H9 (cell line): ENCODE measurements around the gene RPL6. TPM values are rescaled to one million over a fixed set of nuclear protein-coding genes. Genes with fewer than 3 reads are reported as not detected.

Experiments used
- DNase-seq: peaks from one replicate; pipeline ENCODE4 v3.0.0-alpha.2; 2017
- H2AFZ ChIP-seq: one replicate; pipeline ENCODE4 v1.6.1; 2013; ENCODE audit warnings: mild to moderate bottlenecking, low read length, control low read depth, moderate library complexity
- H2AK5ac ChIP-seq: 2 replicates; pipeline ENCODE4 v1.6.1; 2013; ENCODE audit warnings: low read length, control low read depth, mixed read lengths; ENCODE audit not compliant: insufficient read length
- H2BK120ac ChIP-seq: one replicate; pipeline ENCODE4 v1.6.1; 2013; ENCODE audit warnings: low read depth, mild to moderate bottlenecking, low read length, control low read depth, inconsistent platforms; ENCODE audit not compliant: poor library complexity, severe bottlenecking
- H2BK12ac ChIP-seq: 2 replicates; pipeline ENCODE4 v1.6.1; 2013; ENCODE audit warnings: low read length, control low read depth, mixed read lengths, low read depth; ENCODE audit not compliant: insufficient read length
- H2BK15ac ChIP-seq: 2 replicates; pipeline ENCODE4 v1.6.1; 2013; ENCODE audit warnings: low read depth, low read length, control low read depth
- H2BK20ac ChIP-seq: one replicate; pipeline ENCODE4 v1.6.1; 2013; ENCODE audit warnings: low read depth, mild to moderate bottlenecking, low read length, control low read depth, inconsistent platforms; ENCODE audit not compliant: poor library complexity, severe bottlenecking
- H2BK5ac ChIP-seq: 2 replicates; pipeline ENCODE4 v1.6.1; 2013; ENCODE audit warnings: low read length, control low read depth, mixed read lengths; ENCODE audit not compliant: insufficient read length
- H3K14ac ChIP-seq: 2 replicates; pipeline ENCODE4 v1.6.1; 2013; ENCODE audit warnings: low read length, control low read depth; ENCODE audit not compliant: insufficient read depth
- H3K18ac ChIP-seq: 2 replicates; pipeline ENCODE4 v1.6.1; 2013; ENCODE audit warnings: low read depth, mild to moderate bottlenecking, mixed read lengths, low read length, control low read depth; ENCODE audit not compliant: insufficient read length
- H3K23ac ChIP-seq: 2 replicates; pipeline ENCODE4 v1.6.1; 2013; ENCODE audit warnings: low read length, control low read depth, mixed read lengths, low read depth; ENCODE audit not compliant: insufficient read length
- H3K23me2 ChIP-seq: 2 replicates; pipeline ENCODE4 v1.6.1; 2013; ENCODE audit warnings: low read depth, mild to moderate bottlenecking, mixed read lengths, low read length, control low read depth; ENCODE audit not compliant: insufficient read length, poor library complexity, severe bottlenecking
- H3K27ac ChIP-seq: 2 replicates; pipeline ENCODE4 v1.5.1; 2013; ENCODE audit warnings: low read length, control low read depth, mixed read lengths, low read depth; ENCODE audit not compliant: insufficient read length
- H3K27me3 ChIP-seq: 2 replicates; pipeline ENCODE4 v1.6.1; 2013; ENCODE audit warnings: low read length, control low read depth, inconsistent platforms; ENCODE audit not compliant: insufficient read depth
- H3K4ac ChIP-seq: 2 replicates; pipeline ENCODE4 v1.6.1; 2013; ENCODE audit warnings: low read depth, mild to moderate bottlenecking, control low read depth, inconsistent platforms, low read length, moderate library complexity
- H3K4me1 ChIP-seq: 2 replicates; pipeline ENCODE4 v1.6.1; 2013; ENCODE audit warnings: low read length, control low read depth, inconsistent platforms; ENCODE audit not compliant: insufficient read depth
- H3K4me2 ChIP-seq: 2 replicates; pipeline ENCODE4 v1.6.1; 2013; ENCODE audit warnings: low read length, control low read depth, mixed read lengths; ENCODE audit not compliant: insufficient read length, insufficient read depth
- H3K56ac ChIP-seq: 2 replicates; pipeline ENCODE4 v1.6.1; 2013; ENCODE audit warnings: low read depth, mild to moderate bottlenecking, mixed read lengths, low read length, control low read depth; ENCODE audit not compliant: insufficient read length
- H3K79me1 ChIP-seq: 2 replicates; pipeline ENCODE4 v1.6.1; 2013; ENCODE audit warnings: low read depth, mild to moderate bottlenecking, moderate library complexity, low read length, control low read depth, inconsistent platforms; ENCODE audit not compliant: insufficient read depth, poor library complexity, severe bottlenecking
- H3K79me2 ChIP-seq: 2 replicates; pipeline ENCODE4 v1.6.1; 2013; ENCODE audit warnings: low read length, control low read depth, inconsistent platforms; ENCODE audit not compliant: insufficient read depth
- H3K9ac ChIP-seq: 2 replicates; pipeline ENCODE4 v1.6.1; 2013; ENCODE audit warnings: low read length, control low read depth, mixed read lengths; ENCODE audit not compliant: insufficient read length; ENCODE audit errors: extremely low read depth
- H3K9me3 ChIP-seq: one replicate; pipeline ENCODE4 v1.6.1; 2013; ENCODE audit warnings: low read depth, low read length, inconsistent platforms; ENCODE audit not compliant: control insufficient read depth
- H3T11ph ChIP-seq: one replicate; pipeline ENCODE4 v1.6.1; 2013; ENCODE audit warnings: mild to moderate bottlenecking, low read length, control low read depth, inconsistent platforms
- H4K20me1 ChIP-seq: one replicate; pipeline ENCODE4 v1.6.1; 2013; ENCODE audit not compliant: control insufficient read depth, insufficient read length, insufficient read depth
- H4K5ac ChIP-seq: 2 replicates; pipeline ENCODE4 v1.6.1; 2013; ENCODE audit warnings: low read depth, mild to moderate bottlenecking, mixed read lengths, low read length, control low read depth; ENCODE audit not compliant: insufficient read length
- H4K8ac ChIP-seq: replicated peaks from 2 replicates; pipeline ENCODE4 v1.6.1; 2013; ENCODE audit warnings: low read length, control low read depth, mixed read lengths, low read depth; ENCODE audit not compliant: insufficient read length
- H4K91ac ChIP-seq: 2 replicates; pipeline ENCODE4 v1.6.1; 2013; ENCODE audit warnings: low read depth, mild to moderate bottlenecking, moderate library complexity, mixed read lengths, low read length, control low read depth; ENCODE audit not compliant: insufficient read length
- H3K27ac Mint-ChIP-seq, 3 experiments: 2 replicates in 2 of 3; 3 replicates in 1 of 3; pipeline ENCODE4 v1.8.0; 2020 to 2021; ENCODE audit warnings: mixed read lengths in 3 of 3, mild to moderate bottlenecking in 1 of 3, moderate library complexity in 1 of 3
- H3K27me3 Mint-ChIP-seq: 2 replicates; pipeline ENCODE4 v1.8.0; 2021; ENCODE audit warnings: low read depth, mild to moderate bottlenecking, moderate library complexity, mixed read lengths
- H3K36me3 Mint-ChIP-seq, 3 experiments: 2 replicates in 2 of 3; 3 replicates in 1 of 3; pipeline ENCODE4 v1.8.0; 2020 to 2021; ENCODE audit warnings: low read depth in 3 of 3, mixed read lengths in 3 of 3; ENCODE audit not compliant: insufficient read depth in 1 of 3
- H3K4me1 Mint-ChIP-seq, 2 experiments: 2 replicates each; pipeline ENCODE4 v1.8.0; 2020; ENCODE audit warnings: mixed read lengths in 2 of 2
- H3K4me3 Mint-ChIP-seq, 2 experiments: 2 replicates in 1 of 2; 3 replicates in 1 of 2; pipeline ENCODE4 v1.8.0; 2020 to 2021; ENCODE audit warnings: mild to moderate bottlenecking in 2 of 2, mixed read lengths in 2 of 2, moderate library complexity in 1 of 2
- H3K9me3 Mint-ChIP-seq, 2 experiments: 2 replicates in 1 of 2; 3 replicates in 1 of 2; pipeline ENCODE4 v1.8.0; 2020; ENCODE audit warnings: mild to moderate bottlenecking in 2 of 2, mixed read lengths in 2 of 2, moderate library complexity in 1 of 2
- WGBS: extraction: QIAGEN DNeasy Blood & Tissue Kit; methylation state at CpG from one replicate; pipeline ENCODE4 v1.1.7; 2013; ENCODE audit warnings: missing lambda C conversion rate, low lambda C conversion rate, mixed read lengths; ENCODE audit not compliant: insufficient read length; ENCODE audit errors: extremely low coverage; 5-methylcytosine and 5-hydroxymethylcytosine counted together
- total RNA-seq: library from RNA; stranded (reverse); gene quantifications from 2 replicates; pipeline ENCODE4 v1.2.1, GENCODE V29; 2021
- TF ChIP-seq, protein P1 (sequence below): fragments of 200-600 bp; sonication (generic); conservative IDR thresholded peaks from 3 replicates; pipeline ENCODE4 v1.8.0; 2021; ENCODE audit warnings: antibody characterized with exemption, mild to moderate bottlenecking

The RPL6 gene
- total RNA-seq, 1 experiment from 2014 or later = 1,921 TPM

DNA sequence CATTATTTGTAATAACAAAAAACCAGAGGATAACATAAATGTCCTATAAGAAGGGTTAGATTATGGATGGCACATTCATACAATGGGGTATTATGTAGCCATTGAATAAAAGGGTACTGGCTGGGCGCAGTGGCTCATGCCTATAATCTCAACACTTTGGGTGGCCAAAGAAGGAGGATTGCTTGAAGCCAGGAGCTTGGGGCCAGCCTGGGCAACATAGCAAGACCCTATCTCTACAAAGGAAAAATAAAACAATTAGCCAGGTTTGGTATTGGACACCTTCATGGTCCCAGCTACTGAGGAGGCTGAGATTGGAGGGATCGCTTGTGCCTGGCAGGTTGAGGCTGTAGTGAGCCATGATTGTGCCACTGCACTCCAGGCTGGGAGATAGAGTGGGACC, 24.1 kb upstream of the RPL6 start:
- Histone ChIP-seq H3K4me1 (no peaks in the 10 kb centered on the region), H2BK20ac (no peak overlapping the region), H2BK120ac (no peak overlapping the region), H3K9ac (no peak overlapping the region), H2AK5ac (no peak overlapping the region), H3K23ac (no peak overlapping the region), H3K27me3 (no peaks in the 10 kb centered on the region), H2AFZ (no peak overlapping the region), H4K20me1 (no peaks in the 10 kb centered on the region), H4K5ac (no peak overlapping the region), H2BK5ac (no peak overlapping the region), H3K14ac (no peak overlapping the region), H3K27ac (no peak overlapping the region), H3K4me2 (no peak overlapping the region), H4K8ac (no peak overlapping the region), H2BK12ac (no peak overlapping the region), H3K9me3 (no peaks in the 10 kb centered on the region), H3K18ac (no peak overlapping the region), H4K91ac (no peak overlapping the region), H3K79me2 (peaks cover 12% of the 10 kb centered on the region; the same call in 1 of the 2 replicates), H2BK15ac (no peak overlapping the region), H3T11ph (no peak overlapping the region), H3K23me2 (no peaks in the 10 kb centered on the region), H3K79me1 (peaks cover 12% of the 10 kb centered on the region), H3K56ac (no peak overlapping the region), H3K4ac (no peak overlapping the region)
- no peak overlapping the region for H3K4me3 Mint-ChIP-seq
- WGBS = no CpG with 5 or more reads among the region's 2 CpGs
- H3K27me3 Mint-ChIP-seq = no peaks in the 10 kb centered on the region
- no peaks in the 10 kb centered on the region for H3K9me3 Mint-ChIP-seq
- no peaks in the 10 kb centered on the region for H3K4me1 Mint-ChIP-seq
- DNase-seq = no peak
- peaks cover 0 to 7% (median 0%) of the 10 kb centered on the region in 3 experiments; a peak in 2 of 7 replicates for H3K36me3 Mint-ChIP-seq
- H3K27ac Mint-ChIP-seq = no peak overlapping the region
- TF ChIP-seq, protein P1, sequence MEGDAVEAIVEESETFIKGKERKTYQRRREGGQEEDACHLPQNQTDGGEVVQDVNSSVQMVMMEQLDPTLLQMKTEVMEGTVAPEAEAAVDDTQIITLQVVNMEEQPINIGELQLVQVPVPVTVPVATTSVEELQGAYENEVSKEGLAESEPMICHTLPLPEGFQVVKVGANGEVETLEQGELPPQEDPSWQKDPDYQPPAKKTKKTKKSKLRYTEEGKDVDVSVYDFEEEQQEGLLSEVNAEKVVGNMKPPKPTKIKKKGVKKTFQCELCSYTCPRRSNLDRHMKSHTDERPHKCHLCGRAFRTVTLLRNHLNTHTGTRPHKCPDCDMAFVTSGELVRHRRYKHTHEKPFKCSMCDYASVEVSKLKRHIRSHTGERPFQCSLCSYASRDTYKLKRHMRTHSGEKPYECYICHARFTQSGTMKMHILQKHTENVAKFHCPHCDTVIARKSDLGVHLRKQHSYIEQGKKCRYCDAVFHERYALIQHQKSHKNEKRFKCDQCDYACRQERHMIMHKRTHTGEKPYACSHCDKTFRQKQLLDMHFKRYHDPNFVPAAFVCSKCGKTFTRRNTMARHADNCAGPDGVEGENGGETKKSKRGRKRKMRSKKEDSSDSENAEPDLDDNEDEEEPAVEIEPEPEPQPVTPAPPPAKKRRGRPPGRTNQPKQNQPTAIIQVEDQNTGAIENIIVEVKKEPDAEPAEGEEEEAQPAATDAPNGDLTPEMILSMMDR = no peak
